ENCODE results near the gene SECISBP2L.
"Not testable (repeated sequence)": the region's sequence is repeated elsewhere in the genome, so short reads cannot be mapped to it uniquely, and the experiment has no call there.

Gene SECISBP2L

DNA sequence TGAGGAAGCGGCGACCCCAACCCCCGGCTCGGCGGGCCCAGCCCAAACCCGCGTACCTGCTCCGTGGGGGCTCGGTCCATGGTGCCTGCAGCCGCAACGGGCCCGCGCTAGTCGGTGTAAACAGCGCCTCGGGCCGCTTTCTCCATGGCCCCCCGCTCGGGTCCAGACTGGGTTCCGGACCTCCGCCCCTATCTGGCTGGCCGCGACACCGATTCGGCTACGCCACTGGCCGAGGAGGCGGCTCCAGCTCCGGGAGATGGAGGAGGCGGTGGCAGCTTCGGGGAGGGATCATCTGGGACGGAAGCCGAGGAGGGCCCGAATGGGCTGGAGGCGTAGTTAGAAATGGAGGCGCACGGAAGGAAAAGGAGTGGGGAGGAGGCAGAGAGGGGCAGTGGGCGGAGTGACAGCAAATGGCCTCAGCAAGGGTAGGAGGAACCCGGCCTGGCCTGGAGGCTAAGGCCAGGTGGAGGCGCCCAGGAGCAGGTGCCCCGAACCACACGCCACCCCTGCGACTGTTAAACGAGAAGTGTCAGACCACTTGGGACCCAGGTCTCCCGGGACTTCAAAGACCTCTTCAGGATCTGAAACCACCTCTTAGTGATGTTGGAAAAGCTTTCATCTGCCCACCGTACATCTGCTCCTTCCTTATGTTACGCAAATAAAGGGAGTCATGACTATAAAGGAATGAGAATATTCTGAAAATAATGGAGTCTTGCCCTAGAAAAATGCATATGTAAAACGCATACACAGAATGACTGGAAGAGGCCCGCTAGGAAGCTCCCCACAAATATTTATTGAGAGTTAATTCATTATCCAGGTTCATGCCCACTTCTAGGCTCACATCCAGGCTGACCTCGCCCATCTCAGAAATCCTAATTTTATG lies at the start of gene SECISBP2L:
SECISBP2L (minus strand) TSS at position 227 of the 883 bp plus-strand sequence; CDS start at position 80, 147 bp downstream.
- DNase-seq, result peak; percentile 85

DNA sequence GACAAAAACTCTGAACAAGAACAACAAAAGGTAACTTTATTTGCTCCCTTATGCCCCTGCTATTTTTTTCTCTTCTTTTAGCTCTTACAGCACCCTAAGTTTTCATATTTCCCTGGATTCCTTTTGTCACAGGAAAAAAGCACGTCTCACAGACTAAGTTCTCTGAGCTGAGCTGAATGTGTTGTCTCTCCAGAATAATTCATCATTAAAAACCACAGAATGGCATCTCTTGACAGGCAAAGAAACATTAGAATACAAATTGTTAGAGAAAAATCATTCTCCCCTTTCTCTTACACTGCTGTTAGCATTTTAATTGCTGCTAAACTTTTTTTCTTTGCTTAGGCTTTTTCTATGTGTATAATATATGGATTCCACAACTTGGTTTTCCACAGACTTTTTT lies 48.7 kb upstream of the SECISBP2L start:
- DNase-seq, result no peak

DNA sequence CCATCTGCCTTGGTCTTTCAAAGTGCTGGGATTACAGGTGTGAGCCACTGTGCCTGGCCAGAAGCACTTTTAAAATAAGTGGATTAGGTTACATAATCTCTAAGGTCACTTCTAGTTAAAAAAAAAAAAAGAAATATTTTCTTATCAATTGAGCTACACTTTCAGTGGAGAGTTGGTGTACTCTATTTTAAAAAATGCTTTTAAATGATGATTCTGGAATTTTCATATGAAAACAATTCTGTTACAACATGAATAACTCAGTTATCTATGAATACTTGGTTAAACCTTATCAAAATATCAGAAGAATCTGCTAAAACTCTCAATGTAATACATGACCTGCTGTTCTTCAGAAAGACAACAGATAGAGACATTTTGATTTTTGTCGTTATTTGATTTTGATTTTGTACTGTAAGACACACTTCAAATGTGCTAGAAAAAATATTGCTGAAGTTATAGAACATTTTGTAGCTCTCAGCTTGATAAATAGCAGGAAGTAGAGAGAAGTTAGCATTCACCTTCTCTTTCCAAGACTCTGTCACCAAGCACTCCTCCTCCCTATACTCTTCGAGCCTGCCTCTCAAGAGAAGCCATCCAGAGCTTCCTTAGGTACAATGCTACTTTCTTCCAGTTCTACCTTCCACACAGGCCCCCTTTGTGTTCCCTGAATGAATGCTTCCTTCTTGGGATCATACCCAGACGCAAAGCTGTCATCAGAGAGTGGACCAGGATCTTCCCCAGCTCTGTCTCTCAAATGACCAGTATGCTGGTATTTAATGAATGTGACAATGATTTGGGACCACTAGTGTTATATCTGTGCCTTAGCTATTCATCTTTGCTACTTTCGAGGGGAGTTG lies 47.2 kb upstream of the SECISBP2L start:
- DNase-seq, result no peak

- DNase-seq, result no peak
These were observed 42.8 kb upstream of the SECISBP2L start for GRCh38 chr15:49088996-49089395.

DNA sequence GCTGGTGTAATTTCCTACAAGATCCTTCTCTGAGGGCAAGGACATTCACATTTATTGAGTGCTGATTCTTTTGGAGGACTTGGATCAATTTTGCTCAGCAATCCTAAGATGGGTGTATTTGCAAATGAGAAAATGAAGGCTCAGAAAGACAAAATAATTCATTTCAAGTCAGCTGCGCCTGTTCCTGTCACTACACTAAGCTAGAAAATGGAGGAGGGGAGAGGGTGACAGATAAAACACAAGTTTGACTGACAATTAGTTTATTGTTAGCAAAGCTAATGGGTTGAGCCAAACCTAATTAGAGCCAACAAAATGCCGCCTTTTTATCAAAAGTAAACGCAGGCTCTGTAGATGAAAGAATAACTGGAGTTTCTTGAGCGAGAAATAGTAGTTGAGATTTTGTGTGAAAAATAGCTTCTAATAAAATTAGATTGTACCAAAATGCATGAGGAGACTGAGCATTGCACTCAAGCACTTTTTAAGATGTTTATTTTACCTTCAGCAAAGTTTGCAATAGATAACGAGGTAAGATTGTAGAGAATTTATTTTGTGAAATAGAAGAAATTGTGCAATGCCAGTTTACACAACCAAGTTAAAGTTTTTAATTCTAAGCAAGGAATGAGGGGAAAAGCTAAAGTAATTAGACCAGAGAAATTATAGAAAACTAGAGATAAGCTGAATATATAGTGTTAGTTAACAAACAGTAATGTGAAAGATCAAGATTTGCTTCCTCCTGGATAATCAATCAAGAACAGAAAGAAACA lies 39.6 kb upstream of the SECISBP2L start:
- DNase-seq, result no peak

DNA sequence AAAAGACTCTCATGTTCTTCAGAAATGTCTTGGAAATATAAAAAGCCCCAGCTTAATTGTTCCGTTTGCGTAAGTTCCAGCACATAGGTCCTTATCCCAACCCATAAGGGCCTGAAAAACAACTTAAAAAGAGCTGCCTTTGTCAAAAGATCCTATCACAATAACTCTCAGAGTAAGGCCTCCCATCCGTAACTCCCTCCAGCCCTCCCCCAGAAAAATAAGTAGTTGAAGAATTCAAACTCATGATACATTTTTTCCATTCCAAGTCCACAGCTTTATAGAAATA lies 38.0 kb upstream of the SECISBP2L start:
- DNase-seq, result no peak

- no peak for DNase-seq
These were observed 37.4 kb upstream of the SECISBP2L start for GRCh38 chr15:49083401-49084284.

DNA sequence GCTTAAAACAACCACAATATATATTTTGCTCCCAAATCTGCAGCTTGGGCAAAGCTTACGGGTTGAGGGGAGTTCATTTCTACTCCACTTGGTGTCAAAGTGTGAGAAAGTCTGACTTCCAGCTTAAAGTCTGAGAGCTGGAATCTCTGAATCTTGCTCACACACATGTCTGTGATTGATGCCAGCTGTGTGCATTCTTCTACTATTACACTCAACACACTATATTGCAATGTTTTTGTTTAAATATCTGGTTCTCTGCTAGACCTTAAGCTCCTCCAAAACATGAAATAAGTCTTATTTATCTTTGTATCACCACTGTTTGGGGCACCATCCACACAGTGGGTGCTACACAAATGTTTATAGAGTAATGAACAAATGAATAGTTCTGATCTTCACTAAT lies 36.7 kb upstream of the SECISBP2L start:
- DNase-seq, result no peak

DNA sequence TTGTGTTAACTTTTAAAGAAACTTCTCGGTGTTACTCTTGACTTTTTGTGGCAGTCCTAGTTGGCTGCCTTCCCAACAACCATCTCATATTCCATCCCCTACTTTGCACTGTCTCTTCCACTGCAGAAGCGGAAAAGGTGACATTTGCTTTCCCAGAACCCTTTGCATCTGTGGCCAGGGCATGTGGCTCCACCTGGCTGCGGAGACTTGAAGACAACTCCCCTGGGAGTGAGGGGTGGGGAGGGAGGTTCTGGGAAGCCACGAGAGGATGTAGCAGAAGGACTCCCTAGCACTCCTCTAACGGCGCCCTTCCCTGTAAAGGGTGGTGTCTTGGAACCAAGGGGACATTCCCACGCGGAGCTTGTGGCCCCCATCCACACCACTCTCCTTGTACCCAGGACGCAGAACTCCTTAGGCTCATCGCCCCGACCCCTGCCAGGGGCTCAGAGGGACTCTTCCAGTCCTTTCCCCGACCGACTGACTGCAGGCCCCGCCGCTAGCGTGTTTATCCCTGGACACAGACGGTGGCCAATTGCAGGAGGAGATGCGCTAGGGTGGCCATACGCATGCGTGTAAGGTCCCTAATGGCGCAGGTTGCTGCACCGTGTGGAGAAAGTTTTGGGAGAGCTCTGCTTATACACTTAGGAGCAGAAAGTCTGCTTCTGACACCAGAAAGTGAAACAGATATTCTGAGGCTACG lies 33.2 kb upstream of the SECISBP2L start:
- DNase-seq, result no peak

DNA sequence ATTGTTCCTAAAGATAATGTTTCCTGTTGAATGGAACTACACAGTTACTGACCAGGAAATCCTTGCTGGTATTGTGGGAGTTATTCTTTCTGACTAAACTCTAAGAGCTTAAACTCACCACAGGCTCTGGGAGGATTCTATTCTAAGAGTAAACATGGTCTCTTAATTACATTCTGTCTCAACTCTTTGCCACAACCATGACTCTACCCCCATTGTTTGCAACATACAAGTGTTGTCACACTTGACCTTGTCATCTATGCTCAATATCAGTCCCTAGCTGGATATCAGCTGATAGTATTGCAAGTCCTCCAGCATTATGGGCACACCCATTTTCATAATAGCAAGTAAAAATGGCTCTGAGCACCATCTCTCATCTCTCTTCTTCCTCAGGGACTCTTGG lies 29.6 kb upstream of the SECISBP2L start:
- DNase-seq, result no peak

DNA sequence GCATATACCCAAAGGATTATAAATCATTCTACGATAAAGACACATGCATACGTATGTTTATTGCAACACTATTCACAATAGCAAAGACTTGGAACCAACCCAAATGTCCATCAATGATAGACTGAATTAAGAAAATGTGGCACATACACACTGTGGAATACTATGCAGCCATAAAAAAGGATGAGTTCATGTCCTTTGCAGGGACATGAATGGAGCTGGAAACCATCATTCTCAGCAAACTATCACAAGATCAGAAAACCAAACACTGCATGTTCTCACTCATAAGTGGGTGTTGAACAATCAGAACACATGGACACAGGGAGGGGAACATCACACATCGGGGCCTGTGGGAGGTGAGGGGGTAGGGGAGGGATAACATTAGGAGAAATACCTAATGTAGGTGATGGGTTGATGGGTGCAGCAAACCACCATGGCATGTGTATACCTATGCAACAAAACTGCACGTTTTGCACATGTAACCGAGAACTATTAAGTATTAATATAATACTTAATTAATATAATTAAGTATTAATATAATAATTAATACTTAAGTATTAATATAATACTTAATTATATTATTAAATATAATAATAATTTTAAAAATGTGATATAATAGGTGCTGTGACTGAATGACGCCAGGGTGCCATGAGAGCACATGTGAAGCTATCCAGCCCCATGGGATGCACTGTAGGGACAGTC lies 28.5 kb upstream of the SECISBP2L start:
- not testable (repeated sequence) for DNase-seq

DNA sequence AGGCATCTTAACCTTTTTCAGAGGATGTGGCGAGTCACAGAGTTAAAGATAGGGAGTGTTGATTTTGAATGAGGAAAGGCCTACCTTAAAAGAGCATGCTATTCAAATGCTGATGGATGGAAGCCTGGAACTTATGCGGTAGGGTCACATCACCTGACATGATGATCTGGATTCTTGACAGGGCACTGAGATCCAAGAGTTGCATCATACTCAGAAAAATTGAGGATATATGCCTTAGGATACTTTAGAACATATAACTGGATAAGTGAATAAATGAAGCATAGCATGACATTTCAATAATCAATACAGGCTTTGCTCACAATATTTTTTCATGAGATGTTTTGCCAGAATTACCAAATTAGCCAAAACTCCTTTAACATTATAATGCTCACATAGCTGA lies 20.1 kb upstream of the SECISBP2L start:
- no peak for DNase-seq

DNA sequence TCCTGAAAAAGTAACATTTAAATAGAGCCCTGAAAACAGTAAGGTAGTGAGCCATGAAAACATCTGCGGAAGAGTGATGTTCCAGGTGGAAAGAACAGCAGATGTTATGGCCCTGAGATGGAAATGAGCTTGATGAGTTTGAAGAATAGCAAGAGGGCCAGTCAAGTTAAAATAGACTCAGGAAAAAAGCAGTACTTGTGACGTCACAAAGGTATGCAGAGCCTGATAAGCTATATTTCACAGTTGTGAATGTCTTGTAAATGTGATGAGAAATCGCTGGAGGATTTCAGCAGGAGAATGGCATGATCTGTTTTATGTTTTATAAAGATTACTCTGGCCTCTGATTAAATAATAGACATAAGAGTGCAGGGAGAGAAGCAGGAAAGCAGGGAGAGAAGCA lies 18.6 kb upstream of the SECISBP2L start:
- no peak for DNase-seq

GRCh38 chr15:49064281-49064653 lies 18.0 kb upstream of the SECISBP2L start:
- DNase-seq, result no peak

GRCh38 chr15:49063402-49064280 lies 17.4 kb upstream of the SECISBP2L start:
- peak; percentile 48 to 50 for DNase-seq

DNA sequence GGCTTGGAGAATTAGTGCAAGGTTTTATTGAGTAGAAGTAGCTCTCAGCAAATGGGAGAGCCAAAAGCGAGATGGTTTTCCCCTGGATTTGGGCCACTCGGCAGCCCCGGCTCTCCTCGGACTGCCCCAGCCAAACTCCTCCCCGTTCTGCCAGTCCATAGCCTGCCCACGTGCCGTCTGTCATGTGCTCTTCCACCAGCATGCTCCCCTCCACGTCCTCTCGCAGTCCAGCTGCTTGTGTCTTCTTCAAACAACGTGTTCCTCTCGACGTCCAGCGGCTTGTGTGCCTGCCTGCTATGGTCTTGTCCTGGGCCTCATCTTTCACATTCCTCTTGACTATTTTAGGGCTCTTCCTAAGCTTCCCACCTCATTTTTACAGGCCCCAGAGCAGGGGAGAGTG lies 16.7 kb upstream of the SECISBP2L start:
- DNase-seq, result no peak

- DNase-seq, result no peak
These were observed 14.7 kb upstream of the SECISBP2L start for GRCh38 chr15:49060710-49061495.

GRCh38 chr15:49059491-49059890 lies 13.2 kb upstream of the SECISBP2L start:
- no peak for DNase-seq

DNA sequence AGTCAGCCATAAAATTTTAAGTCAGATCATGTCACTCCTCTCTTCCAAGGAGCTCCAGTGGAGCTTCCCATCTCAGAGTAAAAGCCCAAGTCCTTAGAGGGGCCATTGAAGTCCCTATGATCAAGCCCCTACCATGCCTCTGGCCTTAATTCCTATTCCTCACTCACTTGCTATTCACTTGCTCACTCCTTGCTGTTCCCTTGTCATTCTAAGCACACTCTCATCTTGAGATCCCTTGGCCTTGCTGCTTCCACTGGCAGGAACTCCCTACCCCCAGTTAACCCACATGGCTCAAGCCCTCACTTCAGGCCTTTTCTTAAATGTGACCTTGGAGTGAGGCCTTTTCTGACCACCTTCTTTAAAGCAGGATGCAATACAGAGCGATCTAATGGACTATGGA lies 12.3 kb upstream of the SECISBP2L start:
- no peak for DNase-seq

Measured in AML-193 (cell line).